Activated naive CD4-positive, alpha-beta T cell treated with anti-CD3 and anti-CD28 coated beads for 36 hours (primary cell): ENCODE data around the gene PTGDR2. TPM values are rescaled to one million over a fixed set of nuclear protein-coding genes. Genes with fewer than 3 reads are reported as not detected.

Source experiments
- CTCF ChIA-PET: fragments of 350-600 bp; sonication (Branson Sonifier 250); formaldehyde crosslinking; loops from one replicate; lab custom pipeline; 2021; ENCODE audit warnings: antibody characterized with exemption; lab: Charles Lee
- DNase-seq: peaks from one replicate; pipeline ENCODE4 v3.0.0-alpha.2; 2020
- H3K27ac Mint-ChIP-seq: one replicate; pipeline ENCODE4 v1.8.0; 2021; ENCODE audit warnings: mild to moderate bottlenecking, mixed read lengths
- H3K27me3 Mint-ChIP-seq: one replicate; pipeline ENCODE4 v1.8.0; 2021; ENCODE audit warnings: low read depth, mixed read lengths
- H3K36me3 Mint-ChIP-seq: one replicate; pipeline ENCODE4 v1.8.0; 2021; ENCODE audit warnings: low read depth, mixed read lengths
- H3K4me1 Mint-ChIP-seq: one replicate; pipeline ENCODE4 v1.8.0; 2021; ENCODE audit warnings: low read depth, mixed read lengths
- H3K4me3 Mint-ChIP-seq: one replicate; pipeline ENCODE4 v1.8.0; 2021; ENCODE audit warnings: mild to moderate bottlenecking, moderate library complexity, mixed read lengths
- H3K9me3 Mint-ChIP-seq: one replicate; pipeline ENCODE4 v1.8.0; 2021; ENCODE audit warnings: mixed read lengths
- intact Hi-C: fragments of 100-400 bp; cut with micrococcal nuclease; formaldehyde crosslinking; loops from one replicate; pipeline ENCODE4 v1.15.1; 2023
- total RNA-seq, 2 experiments: library from RNA; stranded (reverse); gene quantifications; one replicate each; pipeline ENCODE4 v1.2.3, GENCODE V29; 2021

PTGDR2 gene
- total RNA-seq, 2 experiments from 2014 or later, result 0.14 to 0.17 TPM

DNA sequence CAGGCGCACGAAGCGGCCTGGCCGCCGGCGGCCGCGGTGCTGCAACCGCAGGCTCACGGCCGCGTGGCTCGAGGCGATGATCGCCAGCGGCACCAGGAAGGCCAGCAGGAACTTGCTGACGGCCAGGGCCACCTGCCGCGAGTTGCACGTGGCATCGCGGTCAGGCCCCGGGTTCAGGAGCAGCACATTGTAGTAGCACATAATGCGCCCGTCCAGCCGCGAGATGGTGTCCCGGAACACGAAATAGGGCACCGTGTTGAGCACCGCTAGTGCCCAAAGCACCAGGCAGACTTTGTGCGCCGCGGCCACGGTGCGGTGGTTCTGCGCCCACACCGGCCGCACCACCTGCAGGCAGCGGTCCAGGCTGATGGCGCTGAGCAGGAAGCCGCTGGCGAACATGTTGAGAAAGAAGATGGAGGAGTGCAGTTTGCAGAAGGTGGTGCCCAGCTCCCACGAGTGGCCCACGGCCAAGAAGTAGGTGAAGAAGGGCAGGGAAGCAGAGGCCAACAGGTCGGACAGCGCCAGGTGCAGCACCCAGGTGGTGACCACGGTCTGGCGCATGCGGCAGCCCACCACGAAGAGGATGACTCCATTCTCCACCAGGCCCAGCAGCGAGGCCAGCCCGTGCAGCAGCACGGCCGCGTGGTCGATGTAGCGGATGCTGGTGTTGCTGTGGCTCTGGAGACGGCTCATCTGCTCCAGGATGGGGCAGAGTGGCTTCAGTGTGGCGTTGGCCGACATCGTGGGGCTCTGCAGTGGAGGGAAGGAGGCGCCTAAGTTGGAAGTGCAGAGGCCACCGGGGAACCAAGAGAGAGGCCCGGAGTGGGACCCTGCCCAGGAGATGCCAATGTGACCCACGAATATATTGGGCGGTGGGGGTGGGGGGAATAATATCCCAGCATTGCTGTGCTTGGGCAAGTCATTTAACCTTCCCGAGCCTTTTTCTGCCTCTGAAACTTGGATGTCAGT is 2.5 kb downstream of the PTGDR2 start:
- no peak overlapping the region for H3K27ac Mint-ChIP-seq
- H3K4me1 Mint-ChIP-seq, result peaks cover under 1% of the 10 kb centered on the region
- H3K9me3 Mint-ChIP-seq, result no peaks in the 10 kb centered on the region
- intact Hi-C loops, result no loop called here
- CTCF ChIA-PET, result no interaction called here
- peaks cover 35% of the 10 kb centered on the region for H3K36me3 Mint-ChIP-seq
- no peak for DNase-seq
- no peak overlapping the region for H3K4me3 Mint-ChIP-seq
- no peaks in the 10 kb centered on the region for H3K27me3 Mint-ChIP-seq

DNA sequence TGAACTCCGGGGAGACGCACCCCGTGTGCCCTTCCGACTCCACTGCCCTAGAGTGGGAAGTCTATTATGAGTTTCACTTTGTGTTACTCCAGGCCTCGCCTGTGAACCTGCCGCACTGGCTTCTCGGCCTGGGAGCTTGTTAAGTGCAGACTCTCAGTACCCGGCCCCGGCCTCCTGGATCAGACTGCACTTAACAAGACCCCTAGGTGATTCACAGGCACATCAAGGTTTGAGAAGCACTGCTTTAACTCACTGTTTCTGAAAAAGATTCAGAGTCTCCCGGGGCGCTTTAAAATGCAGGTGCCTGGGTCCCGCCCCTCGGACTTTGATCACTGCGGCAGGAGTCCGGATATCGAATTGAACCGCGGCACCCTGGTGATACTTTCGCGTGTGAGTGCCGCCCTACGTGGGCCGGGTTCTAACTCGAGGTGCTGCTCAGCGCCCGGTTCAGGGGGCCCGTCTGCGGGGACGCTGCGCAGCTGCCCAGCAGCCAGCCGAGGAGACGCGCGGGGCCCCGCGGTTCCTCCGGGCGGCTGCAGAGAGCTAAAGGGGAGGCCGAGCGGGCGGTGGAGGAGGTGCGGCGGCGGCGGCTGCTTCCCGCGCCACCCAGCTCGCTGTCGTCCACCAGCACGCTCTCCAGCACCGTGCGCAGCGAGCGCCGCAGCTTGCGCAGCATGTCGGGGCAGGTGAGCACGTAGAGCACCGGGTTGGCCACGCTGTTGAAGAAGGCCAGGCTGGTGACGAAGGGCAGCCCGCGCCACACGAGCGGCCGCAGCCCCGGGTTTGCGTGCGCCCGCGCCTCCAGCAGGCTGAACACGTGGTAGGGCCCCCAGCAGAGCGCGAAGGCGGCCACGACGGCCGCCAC is 3.4 kb downstream of the PTGDR2 start:
- CTCF ChIA-PET, result no interaction called here
- H3K9me3 Mint-ChIP-seq, result no peaks in the 10 kb centered on the region
- H3K36me3 Mint-ChIP-seq, result peaks cover 38% of the 10 kb centered on the region
- no peak overlapping the region for H3K27ac Mint-ChIP-seq
- no peaks in the 10 kb centered on the region for H3K4me1 Mint-ChIP-seq
- H3K27me3 Mint-ChIP-seq, result no peaks in the 10 kb centered on the region
- intact Hi-C loops, result no loop called here
- no peak for DNase-seq
- H3K4me3 Mint-ChIP-seq, result no peak overlapping the region

DNA sequence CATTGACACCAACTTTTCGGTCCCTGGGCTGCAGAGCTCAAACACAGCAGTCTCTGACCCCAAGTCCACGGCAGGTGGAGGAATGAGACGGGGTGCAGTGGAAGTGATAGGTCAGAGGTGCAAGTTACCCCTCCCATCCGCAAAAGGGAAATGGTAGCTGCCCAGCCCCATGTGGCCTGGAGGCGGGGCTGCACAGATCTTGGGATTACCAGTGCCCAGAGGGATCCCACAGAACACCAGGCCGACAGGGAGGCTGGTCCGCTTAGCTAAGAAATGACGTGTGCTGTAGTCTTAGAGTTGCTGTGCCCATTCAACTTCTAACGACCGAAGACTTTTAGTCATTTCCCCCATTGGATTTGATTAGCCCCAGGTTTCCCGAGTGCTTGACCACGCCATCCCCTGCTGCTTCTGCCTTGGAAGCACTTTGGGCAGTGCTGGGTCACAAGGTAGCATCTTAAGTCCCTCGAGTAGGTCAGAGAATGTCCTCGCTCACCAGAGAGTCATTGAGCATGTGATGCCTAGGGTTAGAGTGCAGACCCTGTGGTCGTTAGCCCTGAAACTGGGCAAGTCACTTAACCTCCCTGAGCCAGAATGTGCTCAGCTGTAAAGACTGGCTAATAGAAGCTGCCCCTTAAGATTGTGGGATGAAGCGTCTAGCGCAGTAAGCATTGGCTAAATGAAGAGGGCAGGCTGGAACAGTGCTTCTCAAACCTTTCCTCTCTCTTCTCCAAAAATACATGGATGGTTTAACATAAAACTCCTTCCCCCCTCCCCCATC is 4.2 kb downstream of the PTGDR2 start:
- intact Hi-C loops, result no loop called here

DNA sequence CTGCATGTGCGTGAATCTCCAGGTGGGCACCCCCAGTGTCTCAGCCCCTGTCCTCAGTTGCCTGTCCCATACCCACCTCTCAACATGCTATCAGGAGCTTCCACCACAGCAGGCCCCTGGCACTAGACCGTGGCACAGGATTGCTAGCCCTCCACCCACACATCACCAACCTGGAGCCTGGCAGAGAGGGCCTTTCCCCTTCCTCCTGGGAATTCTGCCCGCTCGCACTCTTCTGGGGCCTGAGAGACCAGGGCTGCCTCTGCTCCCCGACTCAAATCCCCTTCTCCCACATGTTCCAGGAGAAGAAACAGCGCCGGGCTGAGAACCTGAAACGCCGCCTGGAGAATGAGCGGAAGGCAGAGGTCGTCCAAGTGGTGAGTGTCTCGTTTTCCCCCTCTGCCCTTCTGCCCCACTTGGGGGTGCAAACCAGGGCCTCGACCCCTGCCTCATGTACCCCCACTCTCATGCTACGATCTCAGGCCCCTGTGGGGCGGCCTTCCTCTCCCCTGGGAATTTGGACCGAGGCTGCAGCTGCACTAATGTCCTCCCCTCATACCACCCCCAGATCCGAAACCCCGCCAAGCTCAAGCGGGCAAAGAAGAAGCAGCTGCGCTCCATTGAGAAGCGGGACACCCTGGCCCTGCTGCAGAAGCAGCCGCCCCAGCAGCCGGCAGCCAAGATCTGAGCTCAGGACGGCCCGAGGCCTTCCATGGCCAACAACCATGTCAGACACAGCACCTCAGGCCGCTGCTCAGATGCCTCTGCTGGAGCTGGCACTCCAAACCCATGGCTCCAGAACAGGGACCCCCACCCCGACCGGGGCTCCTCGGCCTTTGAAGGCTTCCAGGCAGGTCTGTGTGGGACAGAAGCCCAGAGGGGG is 5.9 kb downstream of the PTGDR2 start:
- H3K36me3 Mint-ChIP-seq, result peaks cover 45% of the 10 kb centered on the region
- H3K4me1 Mint-ChIP-seq, result peaks cover 9% of the 10 kb centered on the region
- H3K4me3 Mint-ChIP-seq, result no peak overlapping the region
- no peak for DNase-seq
- intact Hi-C loops, result loop anchor here (10.0 kb wide), 1 partner anchor 315 kb away; the partner anchor contains the start of gene VPS37C
- no peaks in the 10 kb centered on the region for H3K9me3 Mint-ChIP-seq
- H3K27me3 Mint-ChIP-seq, result no peaks in the 10 kb centered on the region
- CTCF ChIA-PET, result interaction anchor here (1.4 kb wide), 1 partner anchor 19 kb away, joined by 3 read pairs; no protein-coding TSS in a partner anchor
- H3K27ac Mint-ChIP-seq, result no peak overlapping the region

More for the DNA sequence above, 4.2 kb downstream of the PTGDR2 start:
- Mint-ChIP-seq H3K9me3 (no peaks in the 10 kb centered on the region), H3K4me3 (no peak overlapping the region), H3K27ac (no peak overlapping the region), H3K36me3 (peaks cover 38% of the 10 kb centered on the region), H3K27me3 (no peaks in the 10 kb centered on the region), H3K4me1 (peaks cover 3% of the 10 kb centered on the region)
- no peak for DNase-seq
- CTCF ChIA-PET, result interaction anchor here (0.9 to 1.4 kb wide), 2 partner anchors 13 to 21 kb away, joined by 3 read pairs; no protein-coding TSS in a partner anchor

DNA sequence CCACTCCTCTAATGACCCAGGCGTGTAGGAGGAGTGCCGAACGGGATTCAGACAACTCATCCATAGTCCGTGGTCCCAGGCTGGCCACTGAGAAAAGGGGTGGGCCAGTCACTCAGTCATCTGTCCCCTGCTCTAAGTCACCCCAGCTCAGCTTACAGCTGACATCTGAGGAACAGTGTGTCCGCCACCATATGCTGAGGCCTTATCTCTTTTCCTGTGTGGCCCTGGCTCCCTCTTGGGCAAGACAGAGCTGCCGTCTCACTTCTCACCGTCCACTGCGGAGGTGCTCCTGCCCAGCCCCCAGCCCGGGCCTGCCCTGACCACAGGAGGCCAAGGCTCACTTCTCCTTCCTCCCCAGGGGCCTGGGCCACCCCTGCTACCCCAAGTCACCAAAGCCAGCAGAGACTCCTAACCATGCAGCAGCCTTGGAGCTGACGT is 7.0 kb downstream of the PTGDR2 start:
- CTCF ChIA-PET, result interaction anchor here (0.8 kb wide), 1 partner anchor 11 kb away, joined by 3 read pairs; no protein-coding TSS in a partner anchor
- Mint-ChIP-seq H3K36me3 (peaks cover 54% of the 10 kb centered on the region), H3K4me3 (no peak overlapping the region), H3K27me3 (no peaks in the 10 kb centered on the region), H3K27ac (no peak overlapping the region), H3K9me3 (no peaks in the 10 kb centered on the region), H3K4me1 (peaks cover 20% of the 10 kb centered on the region)
- DNase-seq, result no peak
- intact Hi-C loops, result loop anchor here (10.0 kb wide), 1 partner anchor 316 kb away; the partner anchor contains the start of gene VPS37C

DNA sequence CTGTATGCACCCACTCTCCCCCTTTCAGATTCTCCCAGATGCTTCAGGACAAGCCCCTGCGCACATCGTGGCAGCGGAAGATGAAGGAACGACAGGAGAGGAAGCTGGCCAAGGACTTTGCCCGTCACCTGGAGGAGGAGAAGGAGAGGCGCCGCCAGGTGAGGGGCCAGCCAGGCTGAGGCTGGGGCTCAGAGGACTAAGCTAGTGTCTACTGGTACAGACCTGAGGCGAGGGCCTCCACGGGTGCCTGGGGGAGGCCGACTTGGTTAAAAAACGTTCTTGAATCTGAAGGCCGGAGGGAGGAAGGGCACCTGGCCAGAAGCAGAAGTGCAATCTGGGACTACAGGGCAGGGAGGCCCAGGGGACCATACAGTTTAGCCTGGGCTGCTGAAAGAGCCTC is 7.9 kb downstream of the PTGDR2 start:
- no peak overlapping the region for H3K27ac Mint-ChIP-seq
- H3K4me1 Mint-ChIP-seq, result peaks cover 26% of the 10 kb centered on the region
- H3K27me3 Mint-ChIP-seq, result no peaks in the 10 kb centered on the region
- intact Hi-C loops, result loop anchor here (10.0 kb wide), 1 partner anchor 317 kb away; the partner anchor contains the start of gene VPS37C
- DNase-seq, result no peak
- CTCF ChIA-PET, result interaction anchor here (3.4 kb wide), 1 partner anchor 16 kb away, joined by 13 read pairs; no protein-coding TSS in a partner anchor
- no peaks in the 10 kb centered on the region for H3K9me3 Mint-ChIP-seq
- no peak overlapping the region for H3K4me3 Mint-ChIP-seq
- peaks cover 52% of the 10 kb centered on the region for H3K36me3 Mint-ChIP-seq

DNA sequence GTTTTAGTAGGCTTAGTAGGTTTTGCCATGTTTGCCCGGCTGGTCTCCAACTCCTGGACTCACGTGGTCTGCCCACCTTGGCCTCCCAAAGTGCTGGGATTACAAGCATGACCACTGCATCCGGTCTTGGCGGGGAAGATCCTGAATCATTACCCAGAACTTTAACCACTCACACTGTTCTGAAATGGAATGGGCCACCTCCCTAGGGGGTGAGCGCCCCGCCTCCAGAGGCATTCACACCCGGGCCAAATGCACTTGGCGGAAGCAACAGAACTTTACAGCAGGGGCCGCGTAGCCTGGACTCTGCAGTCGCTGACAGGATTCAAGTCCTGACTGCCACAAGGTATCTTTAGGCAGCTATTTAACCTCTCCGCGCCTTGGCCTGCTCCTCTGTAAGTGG is 8.5 kb downstream of the PTGDR2 start:
- Mint-ChIP-seq H3K9me3 (no peaks in the 10 kb centered on the region), H3K27ac (no peak overlapping the region), H3K4me1 (peaks cover 26% of the 10 kb centered on the region), H3K27me3 (no peaks in the 10 kb centered on the region), H3K36me3 (peaks cover 52% of the 10 kb centered on the region), H3K4me3 (no peak overlapping the region)
- CTCF ChIA-PET, result interaction anchor here (3.4 kb wide), 1 partner anchor 15 kb away, joined by 13 read pairs; no protein-coding TSS in a partner anchor
- no peak for DNase-seq
- intact Hi-C loops, result loop anchor here (10.0 kb wide), 1 partner anchor 318 kb away; the partner anchor contains the start of gene VPS37C

DNA sequence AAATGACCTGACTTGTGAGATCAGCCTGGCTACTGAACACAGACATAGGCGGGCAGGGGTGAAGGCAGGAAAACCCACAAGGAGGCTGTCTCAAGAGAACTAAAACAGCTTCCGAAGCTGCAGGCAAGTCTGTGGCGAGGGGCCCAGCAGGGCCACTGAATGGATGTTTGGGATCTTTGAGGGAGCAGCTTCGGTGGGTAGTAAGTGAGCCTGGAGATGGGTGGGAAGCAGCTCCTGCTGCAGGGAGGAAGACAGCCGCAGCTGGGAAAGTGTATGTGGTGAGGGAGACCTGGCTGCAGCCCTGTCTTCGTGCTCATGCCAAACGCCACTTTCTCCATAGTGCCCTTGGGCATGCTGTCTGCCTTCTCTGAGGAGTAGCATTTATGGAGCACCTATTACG is 10.4 kb downstream of the PTGDR2 start:
- Mint-ChIP-seq H3K4me3 (peak overlapping the region; percentile 78), H3K27me3 (no peaks in the 10 kb centered on the region), H3K9me3 (no peaks in the 10 kb centered on the region), H3K4me1 (peaks cover 33% of the 10 kb centered on the region), H3K36me3 (peaks cover 36% of the 10 kb centered on the region), H3K27ac (no peak overlapping the region)
- CTCF ChIA-PET, result interaction anchor here (3.4 kb wide), 1 partner anchor 13 kb away, joined by 13 read pairs; no protein-coding TSS in a partner anchor
- DNase-seq, result no peak
- intact Hi-C loops, result loop anchor here (10.0 kb wide), 1 partner anchor 319 kb away; the partner anchor contains the start of gene VPS37C

DNA sequence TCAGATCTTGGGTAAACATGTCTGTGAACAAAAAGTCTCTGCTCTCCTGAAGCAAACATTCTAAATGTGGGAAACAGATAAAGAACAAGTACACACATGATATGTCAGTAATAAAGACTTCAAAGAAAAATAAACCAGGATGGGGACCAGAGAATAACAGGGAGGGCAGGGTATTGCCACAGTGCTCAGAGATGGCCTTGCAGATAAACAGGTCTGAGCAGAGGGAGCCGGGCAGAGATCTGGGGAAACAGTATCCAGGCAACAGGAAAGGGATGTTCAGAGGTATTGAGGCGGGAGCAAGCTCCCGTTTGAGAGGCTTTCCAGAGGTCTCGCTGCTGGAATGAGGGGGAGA is 10.9 kb downstream of the PTGDR2 start:
- Mint-ChIP-seq H3K36me3 (peaks cover 33% of the 10 kb centered on the region), H3K27ac (no peak overlapping the region)
- CTCF ChIA-PET, result interaction anchor here (1.9 to 3.4 kb wide), 2 partner anchors 13 to 42 kb away, joined by 8 to 13 read pairs; no protein-coding TSS in a partner anchor

DNA sequence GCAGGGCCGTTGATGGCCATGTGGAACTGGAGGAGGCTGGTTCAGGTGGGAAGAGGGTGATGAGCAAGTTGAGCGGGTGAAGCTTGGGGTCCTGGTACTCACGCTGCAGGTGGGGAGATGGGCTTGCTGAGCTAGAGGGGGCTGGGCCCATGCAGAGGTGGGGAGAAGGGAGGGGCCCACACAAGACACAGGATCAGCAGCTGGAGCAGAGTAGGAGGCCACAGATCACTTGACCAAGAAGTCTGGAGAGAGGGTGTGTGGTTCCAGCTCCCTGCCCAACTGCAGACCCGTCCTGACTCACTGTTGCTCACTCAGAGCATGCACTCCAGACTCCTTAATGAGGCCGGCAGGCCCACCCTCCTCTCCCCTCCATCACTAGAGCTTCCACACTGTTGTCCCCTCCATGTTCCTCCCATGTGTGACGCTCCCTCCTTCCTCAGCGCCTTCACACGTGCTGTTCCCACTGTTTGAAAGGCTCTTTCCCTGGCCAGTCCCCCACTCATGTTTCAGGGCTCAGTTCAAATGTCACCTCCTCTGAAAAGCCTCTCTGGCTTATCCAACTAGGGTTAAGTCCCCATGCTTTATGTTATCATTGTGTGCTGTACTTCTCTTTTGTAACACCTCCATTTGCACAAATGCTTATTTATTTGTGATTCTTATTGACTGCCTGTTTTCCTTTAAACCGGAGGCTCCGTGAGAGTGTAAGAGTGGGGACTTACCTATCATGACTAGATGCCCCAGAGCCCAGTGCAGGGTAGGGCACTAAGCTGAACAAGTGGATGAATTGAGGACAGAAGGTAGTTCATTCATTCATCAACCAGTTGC is 11.5 kb downstream of the PTGDR2 start:
- no peaks in the 10 kb centered on the region for H3K9me3 Mint-ChIP-seq
- CTCF ChIA-PET, result interaction anchor here (1.9 to 3.4 kb wide), 3 partner anchors 12 to 43 kb away, joined by 8 to 13 read pairs (median 10); no protein-coding TSS in a partner anchor
- H3K4me1 Mint-ChIP-seq, result peaks cover 33% of the 10 kb centered on the region
- peak overlapping the region; percentile 78 for H3K4me3 Mint-ChIP-seq
- no peak overlapping the region for H3K27ac Mint-ChIP-seq
- H3K36me3 Mint-ChIP-seq, result peaks cover 31% of the 10 kb centered on the region
- intact Hi-C loops, result loop anchor here (1.0 to 10.0 kb wide), 4 partner anchors 43 to 518 kb away; partner anchors contain the start of genes CYB561A3, SLC15A3, TMEM138 and VPS37C
- DNase-seq, result no peak
- no peaks in the 10 kb centered on the region for H3K27me3 Mint-ChIP-seq

More for the DNA sequence above, 10.9 kb downstream of the PTGDR2 start:
- H3K4me1 Mint-ChIP-seq, result peaks cover 33% of the 10 kb centered on the region
- H3K9me3 Mint-ChIP-seq, result no peaks in the 10 kb centered on the region
- DNase-seq, result no peak
- peak overlapping the region; percentile 78 for H3K4me3 Mint-ChIP-seq
- H3K27me3 Mint-ChIP-seq, result no peaks in the 10 kb centered on the region
- intact Hi-C loops, result loop anchor here (1.0 to 10.0 kb wide), 4 partner anchors 42 to 517 kb away; partner anchors contain the start of genes CYB561A3, SLC15A3, TMEM138 and VPS37C
